ENCODE measurements around the gene CUZD1. TPM values are rescaled to one million over a fixed set of nuclear protein-coding genes. Genes with fewer than 3 reads are reported as not detected.

Gene CUZD1
- total and polyA plus RNA-seq, 2 donors from 2014 or later: 0.54 to 0.65 TPM

DNA sequence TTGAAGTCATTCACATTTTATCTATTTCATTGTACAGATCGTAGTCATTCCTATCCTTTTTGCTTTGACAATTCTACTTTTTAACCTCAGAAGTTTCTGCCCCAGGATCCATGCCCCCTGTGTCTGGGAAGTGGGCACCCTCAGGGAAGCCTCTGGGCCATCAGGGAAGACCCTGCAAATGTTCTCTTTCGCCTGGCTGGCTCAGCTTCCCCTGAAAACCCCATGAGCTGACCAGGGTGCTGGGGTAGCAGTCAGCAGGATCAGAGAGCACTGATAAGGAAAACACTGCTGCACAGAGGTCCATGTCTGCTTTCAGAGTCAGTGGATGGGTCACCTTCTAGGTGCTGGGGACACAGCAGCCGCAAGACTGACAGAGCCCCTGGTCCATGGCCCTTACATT, 23.8 kb downstream of the CUZD1 start:
- no peaks in the 10 kb centered on the region for H3K4me1 ChIP-seq (ENCODE audit: control insufficient read depth in 2 of 3, insufficient read depth in 2 of 3, low read depth in 1 of 3, low read length in 3 of 3)
- no peaks in the 10 kb centered on the region for H3K36me3 ChIP-seq (ENCODE audit: control insufficient read depth in 2 of 3, insufficient read depth in 3 of 3, low read length in 3 of 3)
- FAIRE-seq (no peak), DNase-seq (no peak)
- no peak overlapping the region for H3K4me3 ChIP-seq (ENCODE audit: low read length in 3 of 3)
- peaks cover 7% of the 10 kb centered on the region for H3K27me3 ChIP-seq (ENCODE audit: control insufficient read depth, insufficient read depth, low read length)
- intact Hi-C loops (cut with DNase I): no loop called here
- no peak overlapping the region for H3K9ac ChIP-seq (ENCODE audit: low read length in 3 of 3)
- H3K27ac ChIP-seq (ENCODE audit: low read depth in 2 of 2, low read length in 2 of 2): no peak overlapping the region
- no peaks in the 10 kb centered on the region for H3K9me3 ChIP-seq (ENCODE audit: control insufficient read depth in 2 of 3, insufficient read depth in 1 of 3, low read length in 3 of 3)
- TF ChIP-seq, protein P1, sequence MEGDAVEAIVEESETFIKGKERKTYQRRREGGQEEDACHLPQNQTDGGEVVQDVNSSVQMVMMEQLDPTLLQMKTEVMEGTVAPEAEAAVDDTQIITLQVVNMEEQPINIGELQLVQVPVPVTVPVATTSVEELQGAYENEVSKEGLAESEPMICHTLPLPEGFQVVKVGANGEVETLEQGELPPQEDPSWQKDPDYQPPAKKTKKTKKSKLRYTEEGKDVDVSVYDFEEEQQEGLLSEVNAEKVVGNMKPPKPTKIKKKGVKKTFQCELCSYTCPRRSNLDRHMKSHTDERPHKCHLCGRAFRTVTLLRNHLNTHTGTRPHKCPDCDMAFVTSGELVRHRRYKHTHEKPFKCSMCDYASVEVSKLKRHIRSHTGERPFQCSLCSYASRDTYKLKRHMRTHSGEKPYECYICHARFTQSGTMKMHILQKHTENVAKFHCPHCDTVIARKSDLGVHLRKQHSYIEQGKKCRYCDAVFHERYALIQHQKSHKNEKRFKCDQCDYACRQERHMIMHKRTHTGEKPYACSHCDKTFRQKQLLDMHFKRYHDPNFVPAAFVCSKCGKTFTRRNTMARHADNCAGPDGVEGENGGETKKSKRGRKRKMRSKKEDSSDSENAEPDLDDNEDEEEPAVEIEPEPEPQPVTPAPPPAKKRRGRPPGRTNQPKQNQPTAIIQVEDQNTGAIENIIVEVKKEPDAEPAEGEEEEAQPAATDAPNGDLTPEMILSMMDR (IDR thresholded peaks at IDR 0.05; ENCODE audit: borderline replicate concordance, extremely low read depth, insufficient read depth): no peak

DNA sequence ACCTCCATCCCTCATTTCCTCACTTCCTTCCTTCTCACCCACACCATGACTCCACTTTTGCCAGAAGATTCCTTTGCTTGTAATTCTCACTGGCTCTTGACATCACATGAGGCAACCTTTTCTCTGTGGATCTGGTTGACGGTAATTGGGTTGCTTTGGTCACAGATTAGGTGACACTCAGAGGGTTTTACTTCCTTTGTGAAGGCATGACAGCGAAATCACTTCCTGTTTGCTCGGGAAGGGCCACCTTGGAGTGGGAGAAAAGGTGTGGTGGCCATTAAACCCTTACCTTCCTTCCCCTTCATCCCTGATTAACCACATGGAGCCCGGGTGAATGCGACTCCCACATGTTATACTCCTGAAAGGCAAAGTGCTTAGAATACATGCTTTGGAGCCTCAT, 30.2 kb downstream of the CUZD1 start:
- Histone ChIP-seq H3K4me3 (ENCODE audit: low read length in 3 of 3) (no peak overlapping the region), H3K27ac (ENCODE audit: low read depth in 2 of 2, low read length in 2 of 2) (no peak overlapping the region), H3K4me1 (ENCODE audit: control insufficient read depth in 2 of 3, insufficient read depth in 2 of 3, low read depth in 1 of 3, low read length in 3 of 3) (no peaks in the 10 kb centered on the region), H3K27me3 (ENCODE audit: control insufficient read depth, insufficient read depth, low read length) (peaks cover 7% of the 10 kb centered on the region), H3K9ac (ENCODE audit: low read length in 3 of 3) (no peak overlapping the region), H3K9me3 (ENCODE audit: control insufficient read depth in 2 of 3, insufficient read depth in 1 of 3, low read length in 3 of 3) (no peaks in the 10 kb centered on the region), H3K36me3 (ENCODE audit: control insufficient read depth in 2 of 3, insufficient read depth in 3 of 3, low read length in 3 of 3) (no peaks in the 10 kb centered on the region)
- FAIRE-seq (no peak), DNase-seq (no peak)
- intact Hi-C loops (cut with DNase I): no loop called here
- TF ChIP-seq, protein P1 (IDR thresholded peaks at IDR 0.05; ENCODE audit: borderline replicate concordance, extremely low read depth, insufficient read depth): no peak

DNA sequence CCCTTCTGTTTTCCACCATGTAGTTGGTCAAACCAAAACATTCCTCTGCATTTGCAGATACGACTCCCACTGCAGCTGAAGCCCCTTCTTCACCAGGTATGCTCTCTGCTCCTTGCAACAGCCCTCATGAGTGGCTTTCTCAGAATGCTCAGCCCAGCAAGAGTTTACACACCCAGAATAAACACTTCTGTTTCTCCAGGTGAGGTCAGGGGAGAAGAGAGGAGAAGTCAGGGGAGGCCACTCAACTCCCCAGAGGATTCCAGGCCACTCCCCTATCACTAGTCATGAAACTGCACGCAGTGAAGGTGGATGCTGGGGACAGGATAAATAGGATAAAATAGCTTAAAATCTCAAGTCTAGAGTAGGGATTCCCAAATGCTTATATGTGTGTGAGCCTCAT, 31.2 kb downstream of the CUZD1 start:
- H3K36me3 ChIP-seq (ENCODE audit: control insufficient read depth in 2 of 3, insufficient read depth in 3 of 3, low read length in 3 of 3): no peaks in the 10 kb centered on the region
- intact Hi-C loops (cut with DNase I): no loop called here
- H3K27me3 ChIP-seq (ENCODE audit: control insufficient read depth, insufficient read depth, low read length): peaks cover 6% of the 10 kb centered on the region
- TF ChIP-seq, protein P1 (IDR thresholded peaks at IDR 0.05; ENCODE audit: borderline replicate concordance, extremely low read depth, insufficient read depth): no peak
- no peak for DNase-seq
- no peaks in the 10 kb centered on the region for H3K9me3 ChIP-seq (ENCODE audit: control insufficient read depth in 2 of 3, insufficient read depth in 1 of 3, low read length in 3 of 3)
- no peak for FAIRE-seq
- no peak overlapping the region for H3K27ac ChIP-seq (ENCODE audit: low read depth in 2 of 2, low read length in 2 of 2)
- no peaks in the 10 kb centered on the region for H3K4me1 ChIP-seq (ENCODE audit: control insufficient read depth in 2 of 3, insufficient read depth in 2 of 3, low read depth in 1 of 3, low read length in 3 of 3)
- H3K4me3 ChIP-seq (ENCODE audit: low read length in 3 of 3): no peak overlapping the region
- H3K9ac ChIP-seq (ENCODE audit: low read length in 3 of 3): no peak overlapping the region

DNA sequence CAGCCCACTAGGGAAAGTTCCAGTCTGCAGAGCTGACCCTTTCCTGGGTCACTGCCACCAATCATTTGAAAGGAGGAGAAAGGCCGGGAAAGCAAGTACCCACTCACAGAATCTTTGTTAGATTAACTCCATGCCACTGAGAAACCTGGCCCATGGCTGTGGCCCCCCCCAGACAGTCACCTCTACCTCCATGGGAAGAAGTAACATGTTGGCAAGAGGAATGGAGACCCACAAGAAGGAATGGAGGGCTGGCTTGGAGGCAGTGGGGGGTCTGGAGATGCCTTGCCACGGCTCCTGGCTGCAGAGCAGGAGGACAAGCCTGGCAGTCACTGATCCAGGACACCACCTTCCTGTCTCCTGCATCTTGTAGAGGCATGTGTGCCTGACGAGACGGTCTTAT, 32.9 kb downstream of the CUZD1 start:
- TF ChIP-seq, protein P1 (IDR thresholded peaks at IDR 0.05; ENCODE audit: borderline replicate concordance, extremely low read depth, insufficient read depth): no peak
- DNase-seq (no peak), FAIRE-seq (no peak)
- Histone ChIP-seq H3K27me3 (ENCODE audit: control insufficient read depth, insufficient read depth, low read length) (no peaks in the 10 kb centered on the region), H3K36me3 (ENCODE audit: control insufficient read depth in 2 of 3, insufficient read depth in 3 of 3, low read length in 3 of 3) (no peaks in the 10 kb centered on the region), H3K27ac (ENCODE audit: low read depth in 2 of 2, low read length in 2 of 2) (no peak overlapping the region), H3K9me3 (ENCODE audit: control insufficient read depth in 2 of 3, insufficient read depth in 1 of 3, low read length in 3 of 3) (no peaks in the 10 kb centered on the region), H3K9ac (ENCODE audit: low read length in 3 of 3) (no peak overlapping the region), H3K4me3 (ENCODE audit: low read length in 3 of 3) (no peak overlapping the region), H3K4me1 (ENCODE audit: control insufficient read depth in 2 of 3, insufficient read depth in 2 of 3, low read depth in 1 of 3, low read length in 3 of 3) (no peaks in the 10 kb centered on the region)
- intact Hi-C loops (cut with DNase I): no loop called here

All from kidney (tissue), 14 donors.